HEK293T (cell line): ENCODE results near the gene ZHX3.

ENCODE experiments used
- CTCF ChIA-PET: fragments of 350-600 bp; formaldehyde crosslinking; extraction: SDS; loops from one replicate; lab custom pipeline; 2021; ENCODE audit warnings: antibody characterized with exemption, inconsistent platforms; lab: Yijun Ruan, JAX
- POLR2A ChIA-PET: fragments of 350-600 bp; formaldehyde crosslinking; extraction: SDS; loops from one replicate; lab custom pipeline; 2020; ENCODE audit warnings: antibody characterized with exemption, inconsistent platforms; lab: Yijun Ruan, JAX
- DNase-seq: peaks from one replicate; pipeline ENCODE4 v3.0.0; 2012; ENCODE audit warnings: mixed read lengths; ENCODE audit errors: extremely low spot score
- ARNT ChIP-seq: fragments of 450-650 bp; IDR thresholded peaks from 2 replicates; pipeline ENCODE4 v1.6.1; 2017; ENCODE audit warnings: mild to moderate bottlenecking
- BHLHE40 ChIP-seq: fragments of 450-650 bp; IDR thresholded peaks from 2 replicates; pipeline ENCODE4 v1.6.1; 2016; ENCODE audit warnings: mild to moderate bottlenecking, moderate library complexity, borderline replicate concordance
- CTBP1 ChIP-seq: fragments of 450-650 bp; IDR thresholded peaks from 2 replicates; pipeline ENCODE4 v1.6.1; 2016; ENCODE audit warnings: borderline replicate concordance
- ELF4 ChIP-seq: fragments of 450-650 bp; IDR thresholded peaks from 2 replicates; pipeline ENCODE4 v1.6.1; 2017; ENCODE audit warnings: antibody characterized with exemption
- FOXA1 ChIP-seq: fragments of 450-650 bp; IDR thresholded peaks from 2 replicates; pipeline ENCODE4 v1.6.1; 2016; ENCODE audit warnings: mild to moderate bottlenecking
- FOXK2 ChIP-seq: fragments of 450-650 bp; IDR thresholded peaks from 2 replicates; pipeline ENCODE4 v1.6.1; 2016; ENCODE audit warnings: mild to moderate bottlenecking
- FOXM1 ChIP-seq: fragments of 450-650 bp; IDR thresholded peaks from 2 replicates; pipeline ENCODE4 v1.6.1; 2017; ENCODE audit warnings: mild to moderate bottlenecking, borderline replicate concordance
- HDGF ChIP-seq: fragments of 450-650 bp; IDR thresholded peaks from 2 replicates; pipeline ENCODE4 v1.6.1; 2017; ENCODE audit warnings: antibody characterized with exemption, borderline replicate concordance
- L3MBTL2 ChIP-seq: fragments of 450-650 bp; conservative IDR thresholded peaks from 2 replicates; pipeline ENCODE4 v1.6.1; 2016; ENCODE audit warnings: mild to moderate bottlenecking
- LEF1 ChIP-seq: fragments of 450-650 bp; IDR thresholded peaks from 2 replicates; pipeline ENCODE4 v1.6.1; 2017; ENCODE audit warnings: mild to moderate bottlenecking, borderline replicate concordance
- NFRKB ChIP-seq: fragments of 450-650 bp; IDR thresholded peaks from 2 replicates; pipeline ENCODE4 v1.6.1; 2016; ENCODE audit warnings: mild to moderate bottlenecking, moderate library complexity
- SP1 ChIP-seq: fragments of 450-650 bp; IDR thresholded peaks from 2 replicates; pipeline ENCODE4 v1.6.1; 2017
- SUZ12 ChIP-seq: fragments of 450-650 bp; IDR thresholded peaks from 2 replicates; pipeline ENCODE4 v1.6.1; 2016; ENCODE audit warnings: mild to moderate bottlenecking
- TARDBP ChIP-seq: fragments of 450-650 bp; IDR thresholded peaks from 2 replicates; pipeline ENCODE4 v1.6.1; 2016
- ZNF384 ChIP-seq: fragments of 450-650 bp; IDR thresholded peaks from 2 replicates; pipeline ENCODE4 v1.6.1; 2016
- TF ChIP-seq, protein P1 (sequence below): fragments of 450-650 bp; IDR thresholded peaks from 2 replicates; pipeline ENCODE4 v1.6.1; 2016

ZHX3 gene

GRCh38 chr20:41200446-41201202 is 116.9 kb downstream of the ZHX3 start:
- DNase-seq, result no peak
- POLR2A ChIA-PET, result no interaction called here
- CTCF ChIA-PET, result no interaction called here
- TF ChIP-seq ELF4, result no peak
- TF ChIP-seq FOXM1, result no peak
- TF ChIP-seq LEF1, result no peak
- no peak for TF ChIP-seq CTBP1
- TF ChIP-seq L3MBTL2, result no peak
- no peak for TF ChIP-seq HDGF
- TF ChIP-seq, protein P1, sequence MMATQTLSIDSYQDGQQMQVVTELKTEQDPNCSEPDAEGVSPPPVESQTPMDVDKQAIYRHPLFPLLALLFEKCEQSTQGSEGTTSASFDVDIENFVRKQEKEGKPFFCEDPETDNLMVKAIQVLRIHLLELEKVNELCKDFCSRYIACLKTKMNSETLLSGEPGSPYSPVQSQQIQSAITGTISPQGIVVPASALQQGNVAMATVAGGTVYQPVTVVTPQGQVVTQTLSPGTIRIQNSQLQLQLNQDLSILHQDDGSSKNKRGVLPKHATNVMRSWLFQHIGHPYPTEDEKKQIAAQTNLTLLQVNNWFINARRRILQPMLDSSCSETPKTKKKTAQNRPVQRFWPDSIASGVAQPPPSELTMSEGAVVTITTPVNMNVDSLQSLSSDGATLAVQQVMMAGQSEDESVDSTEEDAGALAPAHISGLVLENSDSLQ, result no peak
- no peak for TF ChIP-seq SUZ12
- TF ChIP-seq FOXK2, result no peak
- TF ChIP-seq FOXA1, result no peak
- TF ChIP-seq ARNT, result no peak
- no peak for TF ChIP-seq BHLHE40
- TF ChIP-seq SP1, result no peak

GRCh38 chr20:41198443-41198842 is 119.1 kb downstream of the ZHX3 start:
- POLR2A ChIA-PET, result no interaction called here
- TF ChIP-seq CTBP1 (no peak), FOXM1 (no peak), TARDBP (no peak), ARNT (no peak), ZNF384 (no peak), SUZ12 (no peak), BHLHE40 (no peak), LEF1 (no peak), SP1 (no peak), FOXA1 (no peak), HDGF (no peak), ELF4 (no peak), FOXK2 (no peak), NFRKB (no peak), L3MBTL2 (no peak)
- TF ChIP-seq, protein P1, result no peak

DNA sequence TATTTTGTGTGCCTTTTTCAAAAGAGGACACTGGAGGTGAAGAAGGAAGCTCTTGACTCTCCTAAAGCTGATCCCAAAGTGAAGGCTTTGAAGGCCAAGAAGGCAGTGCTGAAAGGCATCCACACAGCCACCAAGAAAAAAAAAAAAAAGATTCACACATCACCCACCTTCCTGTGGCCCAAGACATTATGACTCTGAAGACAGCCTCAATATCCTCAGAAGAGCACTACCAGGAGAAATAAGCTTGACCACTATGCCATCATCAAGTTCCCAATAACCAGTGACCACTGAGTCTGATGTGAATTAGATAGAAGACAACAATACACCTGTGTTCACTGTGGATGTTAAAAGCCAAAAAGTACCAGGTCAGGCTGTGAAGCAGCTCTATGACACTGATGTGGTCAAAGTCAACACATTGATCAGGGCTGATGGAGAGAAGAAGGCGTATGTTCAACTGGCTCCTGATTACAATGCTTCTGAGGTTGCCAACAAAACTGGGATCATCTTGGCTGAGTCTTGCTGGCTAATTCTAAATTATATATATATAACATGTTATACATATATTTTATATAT is 120.8 kb downstream of the ZHX3 start:
- TF ChIP-seq, protein P1, result no peak
- no peak for TF ChIP-seq FOXA1
- TF ChIP-seq L3MBTL2, result no peak
- no peak for TF ChIP-seq TARDBP
- TF ChIP-seq HDGF, result no peak
- TF ChIP-seq ELF4, result no peak
- TF ChIP-seq NFRKB, result no peak
- no peak for TF ChIP-seq ARNT
- TF ChIP-seq FOXK2, result no peak
- no peak for TF ChIP-seq BHLHE40
- no peak for TF ChIP-seq CTBP1
- no peak for TF ChIP-seq SUZ12
- TF ChIP-seq FOXM1, result no peak
- no peak for TF ChIP-seq LEF1
- no peak for TF ChIP-seq SP1
- no peak for TF ChIP-seq ZNF384
- CTCF ChIA-PET, result no interaction called here
- POLR2A ChIA-PET, result no interaction called here
- DNase-seq, result no peak

More at GRCh38 chr20:41198443-41198842, 119.1 kb downstream of the ZHX3 start:
- CTCF ChIA-PET, result no interaction called here
- DNase-seq, result no peak

GRCh38 chr20:41192575-41192974 is 125.0 kb downstream of the ZHX3 start:
- ChIA-PET CTCF (no interaction called here), POLR2A (no interaction called here)
- TF ChIP-seq CTBP1 (no peak), L3MBTL2 (no peak), BHLHE40 (no peak), FOXA1 (no peak), NFRKB (no peak), FOXM1 (no peak), SP1 (no peak), ARNT (no peak), FOXK2 (no peak)
- DNase-seq, result no peak

DNA sequence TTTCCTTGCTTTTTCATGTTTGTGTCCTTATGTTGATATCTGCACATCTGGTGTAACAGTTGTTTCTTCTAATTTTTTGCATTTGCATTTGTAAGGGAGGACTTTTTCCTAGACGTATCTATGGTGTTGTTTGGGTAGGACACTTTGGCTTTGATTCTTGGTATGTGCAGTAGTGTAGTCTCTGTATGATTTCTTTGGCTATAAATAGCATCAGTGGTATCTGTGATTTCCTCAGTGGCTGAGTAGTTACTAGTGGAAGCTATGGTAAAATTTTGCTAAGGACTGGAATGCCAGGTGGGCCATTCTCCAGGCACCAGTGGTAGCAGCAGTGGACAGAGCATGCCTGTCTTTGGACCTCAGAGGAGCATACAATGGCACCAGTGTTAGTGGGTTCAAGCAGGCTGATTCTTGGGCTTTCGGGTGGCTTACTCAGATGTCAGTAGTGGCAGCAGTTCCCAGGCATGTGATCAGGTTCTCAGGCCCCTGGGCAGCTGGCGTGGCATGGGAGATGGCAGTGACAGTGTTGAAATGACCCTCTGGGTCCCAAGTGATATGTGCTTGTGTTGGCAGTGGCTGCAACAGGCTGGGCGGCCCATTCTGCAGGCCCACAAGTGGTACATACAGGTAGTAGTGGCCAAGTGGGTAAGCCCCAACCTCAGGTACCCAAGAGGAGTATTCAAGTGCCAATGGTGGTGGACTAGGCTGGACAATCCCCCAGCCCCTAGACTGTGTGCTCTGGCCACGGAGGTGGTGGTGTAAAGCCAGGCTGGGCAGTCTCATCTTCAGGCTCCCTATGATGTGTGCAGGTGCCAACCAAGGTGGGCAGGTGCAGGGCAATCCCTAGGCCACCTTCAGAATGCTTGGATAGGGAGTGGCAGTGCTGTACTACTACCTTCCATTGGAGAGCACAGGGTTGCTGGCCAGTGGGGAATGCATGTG is 125.7 kb downstream of the ZHX3 start:
- no peak for DNase-seq
- CTCF ChIA-PET, result no interaction called here
- POLR2A ChIA-PET, result no interaction called here
- TF ChIP-seq NFRKB, result no peak
- no peak for TF ChIP-seq FOXM1
- TF ChIP-seq FOXK2, result no peak
- TF ChIP-seq SUZ12, result no peak
- no peak for TF ChIP-seq LEF1
- TF ChIP-seq TARDBP, result no peak
- TF ChIP-seq BHLHE40, result no peak
- TF ChIP-seq, protein P1, result no peak
- no peak for TF ChIP-seq FOXA1
- TF ChIP-seq L3MBTL2, result no peak
- no peak for TF ChIP-seq ARNT
- TF ChIP-seq ZNF384, result no peak
- TF ChIP-seq HDGF, result no peak
- TF ChIP-seq SP1, result no peak
- TF ChIP-seq ELF4, result no peak
